ENCODE results near the gene SLC52A3. TPM values are rescaled to one million over a fixed set of nuclear protein-coding genes. Genes with fewer than 3 reads are reported as not detected.

The SLC52A3 gene
- total and polyA plus RNA-seq, 9 of the 15 experiments (the other 6 are each of a cell fraction or from before 2014, with no cell fraction given): 0.06 to 0.60 (median 0.11) TPM

DNA sequence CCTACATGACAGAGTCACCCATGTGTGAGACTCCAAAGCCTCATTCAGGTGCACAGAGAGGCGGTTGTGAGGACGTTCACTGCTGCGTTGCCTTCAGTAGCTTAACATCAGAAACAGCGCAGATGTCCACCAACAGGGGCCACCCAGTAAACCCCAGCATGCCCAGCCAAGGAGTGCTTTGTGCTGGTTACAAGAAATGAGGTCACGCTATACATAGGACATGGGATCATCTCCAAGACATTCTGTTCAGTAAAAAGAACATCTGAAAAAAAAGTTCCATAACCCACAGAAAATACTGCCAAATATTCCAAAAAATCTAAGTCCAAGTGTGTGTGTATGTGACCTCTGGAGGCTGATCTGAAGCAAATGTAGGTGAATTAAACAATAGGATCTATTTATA is 16.0 kb downstream of the SLC52A3 start:
- H3K4me1 ChIP-seq (replicated peaks in 1 of 2; ENCODE audit: control insufficient read depth in 2 of 2, insufficient read depth in 2 of 2, low read length in 2 of 2): no peaks in the 10 kb centered on the region; a peak in 3 of 5 replicates
- H3K27ac ChIP-seq (ENCODE audit: extremely low read depth, low read depth, low read length): no peak overlapping the region
- no peak for DNase-seq (ENCODE audit: extremely low read depth in 1 of 4, low spot score in 3 of 4)
- FAIRE-seq: no peak
- H3K9me1 ChIP-seq (ENCODE audit: control insufficient read depth, insufficient read depth, low read length): no peaks in the 10 kb centered on the region
- CTCF ChIA-PET (ENCODE audit: low intra/inter-chr PET ratio): no interaction called here
- no peak overlapping the region for H3K9ac ChIP-seq (ENCODE audit: insufficient read depth in 1 of 2, low read depth in 2 of 2, low read length in 2 of 2)
- POLR2A ChIA-PET: no interaction called here
- no peak overlapping the region for H3K4me3 ChIP-seq
- TF ChIP-seq GABPA (tag; conservative IDR thresholded peaks at IDR 0.05; ENCODE audit: low read depth) (no peak), RCOR1 (IDR thresholded peaks at IDR 0.05; ENCODE audit: borderline replicate concordance in 1 of 2, low read depth in 2 of 2, low read length in 2 of 2) (no peak), TBP (optimal IDR thresholded peaks at IDR 0.05; ENCODE audit: low read depth, low read length) (no peak), HCFC1 (IDR thresholded peaks at IDR 0.05; ENCODE audit: low read depth, low read length) (no peak), PTRF (tag; IDR thresholded peaks at IDR 0.05) (no peak), SRSF9 (IDR thresholded peaks at IDR 0.05; ENCODE audit: borderline replicate concordance, low read depth, low read length) (no peak), ZNF282 (CRISPR knock-in tag; IDR thresholded peaks at IDR 0.05) (no peak), FOXP1 (CRISPR knock-in tag; IDR thresholded peaks at IDR 0.05) (no peak), THAP12 (CRISPR knock-in tag; IDR thresholded peaks at IDR 0.05) (no peak), HMGN3 (IDR thresholded peaks at IDR 0.05; ENCODE audit: borderline replicate concordance, extremely low read depth, insufficient read length, low read depth, low read length) (no peak), ARID2 (IDR thresholded peaks at IDR 0.05) (no peak), POU5F1 (IDR thresholded peaks at IDR 0.05; ENCODE audit: borderline replicate concordance, low read depth, low read length, partially characterized antibody) (no peak), ZNF785 (CRISPR knock-in tag; IDR thresholded peaks at IDR 0.05) (no peak), POLR3G (IDR thresholded peaks at IDR 0.05; ENCODE audit: extremely low read depth, insufficient read length, insufficient replicate concordance) (no peak), PHF8 (IDR thresholded peaks at IDR 0.05; ENCODE audit: borderline replicate concordance, low read length) (no peak)
- intact Hi-C loops (cut with micrococcal nuclease): no loop called here
- no peaks in the 10 kb centered on the region for H3K36me3 ChIP-seq (ENCODE audit: control insufficient read depth, insufficient read depth, low read length)
- ATAC-seq: peak; percentile 24; the same call in 1 of the 3 replicates
- no peaks in the 10 kb centered on the region for H3K79me2 ChIP-seq (ENCODE audit: control insufficient read depth, insufficient read depth, low read length)
- H4K20me1 ChIP-seq (replicated peaks; ENCODE audit: control insufficient read depth, insufficient read depth, low read length): no peaks in the 10 kb centered on the region
- in situ Hi-C loops (cut with MboI): no loop called here
- H3K9me3 ChIP-seq (replicated peaks; ENCODE audit: control insufficient read depth, insufficient read depth, low read depth, low read length): no peaks in the 10 kb centered on the region
- WGBS (ENCODE audit: insufficient coverage, low coverage, missing lambda C conversion rate): 40% methylated on average over 5 of the region's 5 CpGs
- BruUV-seq (replicated peaks): no TSS peak
- peaks cover 2 to 5% of the 10 kb centered on the region in 2 experiments; a peak in 2 of 5 replicates for H3K27me3 ChIP-seq (ENCODE audit: control insufficient read depth in 2 of 2, insufficient read depth in 2 of 2, low read length in 2 of 2)
- no peak overlapping the region for H3K4me2 ChIP-seq (ENCODE audit: insufficient read depth, low read length)
- H2AFZ ChIP-seq (ENCODE audit: low read depth, low read length): no peak overlapping the region

All from K562 (cell line).